WTC11 (cell line): ENCODE measurements around the gene WDR87.

ENCODE experiments used
- CBFB ChIP-seq: sonication (generic); formaldehyde crosslinking; IDR thresholded peaks from 2 replicates; pipeline ENCODE4 v1.8.1; 2022; ENCODE audit warnings: mild to moderate bottlenecking, low read depth, missing genetic modification reagents
- FOXK1 ChIP-seq: sonication (generic); formaldehyde crosslinking; IDR thresholded peaks from 2 replicates; pipeline ENCODE4 v1.8.0; 2022; ENCODE audit warnings: mild to moderate bottlenecking, moderate library complexity, missing genetic modification reagents
- GRHL2 ChIP-seq: fragments of 250-450 bp; sonication (Bioruptor Pico); IDR thresholded peaks from 2 replicates; pipeline ENCODE4 v1.8.0; 2022; ENCODE audit warnings: mild to moderate bottlenecking, moderate library complexity; ENCODE audit not compliant: insufficient replicate concordance, severe bottlenecking
- NFE2L1 ChIP-seq: sonication (generic); formaldehyde crosslinking; IDR thresholded peaks from 2 replicates; pipeline ENCODE4 v1.8.1; 2023; ENCODE audit warnings: missing genetic modification reagents
- ZBTB21 ChIP-seq: sonication (generic); formaldehyde crosslinking; IDR thresholded peaks from 2 replicates; pipeline ENCODE4 v1.8.1; 2023; ENCODE audit warnings: mild to moderate bottlenecking, missing genetic modification reagents, borderline replicate concordance
- ZNF121 ChIP-seq: sonication (generic); formaldehyde crosslinking; IDR thresholded peaks from 2 replicates; pipeline ENCODE4 v1.8.0; 2023; ENCODE audit warnings: missing genetic modification reagents
- TF ChIP-seq, protein P1 (sequence below): fragments of 200-600 bp; IDR thresholded peaks from 2 replicates; pipeline ENCODE4 v1.8.0; 2022; ENCODE audit warnings: antibody characterized with exemption
- TF ChIP-seq, protein P2 (sequence below): sonication (generic); formaldehyde crosslinking; IDR thresholded peaks from 2 replicates; pipeline ENCODE4 v1.8.0; 2022; ENCODE audit warnings: mild to moderate bottlenecking, missing genetic modification reagents
- TF ChIP-seq, protein P3 (sequence below): fragments of 250-450 bp; sonication (Bioruptor Pico); conservative IDR thresholded peaks from 2 replicates; pipeline ENCODE4 v1.9.0; 2021; ENCODE audit warnings: mild to moderate bottlenecking
- TF ChIP-seq, protein P4 (sequence below): sonication (generic); formaldehyde crosslinking; IDR thresholded peaks from 2 replicates; pipeline ENCODE4 v1.8.1; 2022; ENCODE audit warnings: low read depth, missing genetic modification reagents, borderline replicate concordance
- TF ChIP-seq, protein P5 (sequence below): sonication (generic); formaldehyde crosslinking; IDR thresholded peaks from 2 replicates; pipeline ENCODE4 v1.8.0; 2022; ENCODE audit warnings: missing genetic modification reagents

DNA sequence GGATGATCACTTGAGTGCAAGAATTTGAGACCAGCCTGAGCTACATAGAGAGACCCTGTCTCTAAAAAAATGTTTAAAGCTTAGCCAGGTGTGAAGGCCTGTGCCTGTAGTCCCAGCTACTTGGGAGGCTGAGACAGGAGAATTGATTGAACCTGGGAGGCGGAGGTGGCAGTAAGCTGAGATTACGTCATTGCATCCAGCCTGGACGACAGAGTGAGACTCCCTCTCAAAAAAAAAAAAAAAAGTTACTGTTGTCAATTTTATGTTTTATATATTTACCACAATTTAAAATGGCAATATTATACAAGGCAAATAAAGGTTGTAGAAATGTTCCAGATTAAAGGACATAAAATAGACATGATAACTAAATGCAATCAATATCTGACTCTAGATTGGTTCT lies 29.2 kb downstream of the WDR87 start:
- TF ChIP-seq, protein P1, sequence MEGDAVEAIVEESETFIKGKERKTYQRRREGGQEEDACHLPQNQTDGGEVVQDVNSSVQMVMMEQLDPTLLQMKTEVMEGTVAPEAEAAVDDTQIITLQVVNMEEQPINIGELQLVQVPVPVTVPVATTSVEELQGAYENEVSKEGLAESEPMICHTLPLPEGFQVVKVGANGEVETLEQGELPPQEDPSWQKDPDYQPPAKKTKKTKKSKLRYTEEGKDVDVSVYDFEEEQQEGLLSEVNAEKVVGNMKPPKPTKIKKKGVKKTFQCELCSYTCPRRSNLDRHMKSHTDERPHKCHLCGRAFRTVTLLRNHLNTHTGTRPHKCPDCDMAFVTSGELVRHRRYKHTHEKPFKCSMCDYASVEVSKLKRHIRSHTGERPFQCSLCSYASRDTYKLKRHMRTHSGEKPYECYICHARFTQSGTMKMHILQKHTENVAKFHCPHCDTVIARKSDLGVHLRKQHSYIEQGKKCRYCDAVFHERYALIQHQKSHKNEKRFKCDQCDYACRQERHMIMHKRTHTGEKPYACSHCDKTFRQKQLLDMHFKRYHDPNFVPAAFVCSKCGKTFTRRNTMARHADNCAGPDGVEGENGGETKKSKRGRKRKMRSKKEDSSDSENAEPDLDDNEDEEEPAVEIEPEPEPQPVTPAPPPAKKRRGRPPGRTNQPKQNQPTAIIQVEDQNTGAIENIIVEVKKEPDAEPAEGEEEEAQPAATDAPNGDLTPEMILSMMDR, result no peak
- TF ChIP-seq, protein P2, sequence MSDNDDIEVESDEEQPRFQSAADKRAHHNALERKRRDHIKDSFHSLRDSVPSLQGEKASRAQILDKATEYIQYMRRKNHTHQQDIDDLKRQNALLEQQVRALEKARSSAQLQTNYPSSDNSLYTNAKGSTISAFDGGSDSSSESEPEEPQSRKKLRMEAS, result no peak
- no peak for TF ChIP-seq CBFB
- TF ChIP-seq NFE2L1 (CRISPR knock-in tag), result no peak
- TF ChIP-seq ZBTB21, result no peak
- TF ChIP-seq ZNF121, result no peak
- no peak for TF ChIP-seq GRHL2 (CRISPR knock-in tag)
- TF ChIP-seq, protein P3, sequence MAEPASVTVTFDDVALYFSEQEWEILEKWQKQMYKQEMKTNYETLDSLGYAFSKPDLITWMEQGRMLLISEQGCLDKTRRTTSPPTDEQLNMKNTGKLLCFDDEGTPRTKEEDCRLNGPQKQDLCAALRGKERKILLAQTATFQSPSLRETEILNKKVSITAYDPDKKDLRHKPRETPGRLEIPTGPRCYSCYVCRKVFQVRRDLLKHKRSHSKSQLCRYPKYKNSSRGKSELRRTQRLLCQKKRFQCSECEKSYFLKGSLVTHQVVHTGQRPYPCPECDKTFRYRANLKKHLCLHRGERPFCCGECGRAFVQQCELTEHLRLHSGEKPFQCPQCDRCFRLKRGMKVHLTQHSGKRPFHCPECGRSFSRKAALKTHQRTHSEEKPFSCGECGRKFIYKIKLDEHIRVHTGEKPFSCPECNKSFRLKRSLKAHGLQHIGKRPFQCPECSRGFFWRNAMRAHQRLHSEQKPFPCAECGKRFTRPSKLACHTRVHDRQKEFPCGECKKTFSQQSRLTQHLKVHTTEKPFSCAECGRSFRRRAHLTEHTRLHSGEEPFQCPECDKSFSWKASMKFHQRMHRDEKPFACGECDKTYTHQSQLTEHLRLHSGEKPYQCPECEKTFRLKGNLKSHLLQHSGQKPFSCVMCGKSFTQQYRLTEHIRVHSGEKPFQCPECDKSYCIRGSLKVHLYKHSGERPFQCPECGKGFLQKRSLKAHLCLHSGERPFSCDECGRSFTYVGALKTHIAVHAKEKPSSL (CRISPR knock-in tag), result no peak
- TF ChIP-seq, protein P4, sequence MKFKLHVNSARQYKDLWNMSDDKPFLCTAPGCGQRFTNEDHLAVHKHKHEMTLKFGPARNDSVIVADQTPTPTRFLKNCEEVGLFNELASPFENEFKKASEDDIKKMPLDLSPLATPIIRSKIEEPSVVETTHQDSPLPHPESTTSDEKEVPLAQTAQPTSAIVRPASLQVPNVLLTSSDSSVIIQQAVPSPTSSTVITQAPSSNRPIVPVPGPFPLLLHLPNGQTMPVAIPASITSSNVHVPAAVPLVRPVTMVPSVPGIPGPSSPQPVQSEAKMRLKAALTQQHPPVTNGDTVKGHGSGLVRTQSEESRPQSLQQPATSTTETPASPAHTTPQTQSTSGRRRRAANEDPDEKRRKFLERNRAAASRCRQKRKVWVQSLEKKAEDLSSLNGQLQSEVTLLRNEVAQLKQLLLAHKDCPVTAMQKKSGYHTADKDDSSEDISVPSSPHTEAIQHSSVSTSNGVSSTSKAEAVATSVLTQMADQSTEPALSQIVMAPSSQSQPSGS (CRISPR knock-in tag), result no peak
- TF ChIP-seq, protein P5, sequence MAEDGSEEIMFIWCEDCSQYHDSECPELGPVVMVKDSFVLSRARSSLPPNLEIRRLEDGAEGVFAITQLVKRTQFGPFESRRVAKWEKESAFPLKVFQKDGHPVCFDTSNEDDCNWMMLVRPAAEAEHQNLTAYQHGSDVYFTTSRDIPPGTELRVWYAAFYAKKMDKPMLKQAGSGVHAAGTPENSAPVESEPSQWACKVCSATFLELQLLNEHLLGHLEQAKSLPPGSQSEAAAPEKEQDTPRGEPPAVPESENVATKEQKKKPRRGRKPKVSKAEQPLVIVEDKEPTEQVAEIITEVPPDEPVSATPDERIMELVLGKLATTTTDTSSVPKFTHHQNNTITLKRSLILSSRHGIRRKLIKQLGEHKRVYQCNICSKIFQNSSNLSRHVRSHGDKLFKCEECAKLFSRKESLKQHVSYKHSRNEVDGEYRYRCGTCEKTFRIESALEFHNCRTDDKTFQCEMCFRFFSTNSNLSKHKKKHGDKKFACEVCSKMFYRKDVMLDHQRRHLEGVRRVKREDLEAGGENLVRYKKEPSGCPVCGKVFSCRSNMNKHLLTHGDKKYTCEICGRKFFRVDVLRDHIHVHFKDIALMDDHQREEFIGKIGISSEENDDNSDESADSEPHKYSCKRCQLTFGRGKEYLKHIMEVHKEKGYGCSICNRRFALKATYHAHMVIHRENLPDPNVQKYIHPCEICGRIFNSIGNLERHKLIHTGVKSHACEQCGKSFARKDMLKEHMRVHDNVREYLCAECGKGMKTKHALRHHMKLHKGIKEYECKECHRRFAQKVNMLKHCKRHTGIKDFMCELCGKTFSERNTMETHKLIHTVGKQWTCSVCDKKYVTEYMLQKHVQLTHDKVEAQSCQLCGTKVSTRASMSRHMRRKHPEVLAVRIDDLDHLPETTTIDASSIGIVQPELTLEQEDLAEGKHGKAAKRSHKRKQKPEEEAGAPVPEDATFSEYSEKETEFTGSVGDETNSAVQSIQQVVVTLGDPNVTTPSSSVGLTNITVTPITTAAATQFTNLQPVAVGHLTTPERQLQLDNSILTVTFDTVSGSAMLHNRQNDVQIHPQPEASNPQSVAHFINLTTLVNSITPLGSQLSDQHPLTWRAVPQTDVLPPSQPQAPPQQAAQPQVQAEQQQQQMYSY, result no peak
- no peak for TF ChIP-seq FOXK1 (CRISPR knock-in tag)
